Stimulated activated CD8-positive, alpha-beta memory T cell treated with anti-CD3 and anti-CD28 coated beads, Interleukin-12 subunit alpha, Interleukin-12 subunit beta, amount 100 ng/mL, for 24 hours (primary cell): ENCODE results near the gene INO80.
"Not testable (repeated sequence)": the region's sequence is repeated elsewhere in the genome, so short reads cannot be mapped to it uniquely, and the experiment has no call there.

Source experiments
- DNase-seq: peaks from one replicate; pipeline ENCODE4 v3.0.0-alpha.2; 2020; ENCODE audit errors: extremely low read depth

INO80 gene

GRCh38 chr15:40962317-40962716, 153.8 kb downstream of the INO80 start:
- not testable (repeated sequence) for DNase-seq

- DNase-seq: not testable (repeated sequence)
Observed at GRCh38 chr15:40961740-40962139, 154.3 kb downstream of the INO80 start.

DNA sequence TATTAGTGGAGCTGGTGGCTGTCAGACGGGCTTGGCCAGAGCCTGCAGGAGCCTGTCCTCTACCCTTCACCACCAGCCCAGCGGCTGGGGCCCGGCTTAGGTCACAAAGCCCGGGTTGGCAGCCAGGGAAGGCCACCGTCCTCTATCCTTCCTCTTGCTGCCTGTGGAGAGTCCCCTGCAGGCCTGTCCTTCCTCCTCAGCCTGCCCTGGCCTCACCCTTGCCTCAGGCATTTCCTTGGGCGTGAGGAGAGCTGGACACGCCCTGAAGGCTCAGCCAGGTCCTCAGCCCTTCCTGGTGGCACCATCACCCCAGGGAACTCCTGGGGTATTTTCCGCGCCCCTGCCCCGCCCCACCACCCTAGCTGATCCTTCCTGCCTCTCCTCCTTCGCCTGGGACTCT, 155.2 kb downstream of the INO80 start:
- DNase-seq: no peak

GRCh38 chr15:40960151-40960885, 155.8 kb downstream of the INO80 start:
- no peak for DNase-seq

- DNase-seq: no peak
Observed at GRCh38 chr15:40959331-40960141, 156.5 kb downstream of the INO80 start.

DNA sequence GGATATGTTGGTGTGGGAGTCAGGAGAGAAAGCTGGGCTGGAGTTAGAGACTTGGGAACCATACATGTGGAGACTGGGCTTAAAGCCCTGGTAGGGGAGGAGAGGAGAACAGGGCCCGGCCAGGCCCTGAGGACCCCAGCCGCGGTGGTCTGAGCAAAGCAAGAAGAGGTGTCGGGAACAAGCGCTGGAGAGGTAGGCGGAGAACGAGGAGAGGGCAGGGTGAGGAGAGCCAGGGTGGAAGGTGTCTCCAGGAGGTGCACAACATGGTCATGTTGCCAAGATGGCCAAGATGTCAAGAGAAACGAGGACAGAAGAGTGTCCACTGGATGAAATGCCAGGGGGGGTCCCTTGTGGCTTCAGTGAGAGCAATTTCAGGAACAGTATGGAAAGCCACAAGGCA, 157.4 kb downstream of the INO80 start:
- DNase-seq: no peak

DNA sequence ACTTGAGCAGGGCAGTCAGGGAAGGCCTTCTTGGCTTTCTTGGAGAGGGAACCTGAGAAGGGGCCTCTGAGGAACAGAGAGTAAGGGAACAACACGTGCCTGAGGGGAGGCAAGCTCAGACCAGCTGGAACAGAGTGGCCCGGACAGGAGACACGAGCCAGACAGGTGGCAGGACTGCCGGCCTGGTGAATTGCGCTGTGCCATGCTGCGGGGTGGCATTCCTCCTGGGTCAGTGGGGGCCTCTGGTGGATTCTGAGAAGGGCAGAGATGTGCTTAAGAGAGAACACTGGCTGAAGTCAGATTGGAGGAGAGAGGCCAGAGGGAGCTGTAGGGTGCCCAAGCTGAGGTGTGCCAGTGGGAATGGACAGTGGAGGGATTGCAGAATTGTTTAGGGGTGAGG, 157.9 kb downstream of the INO80 start:
- DNase-seq: no peak

GRCh38 chr15:40957581-40958051, 158.5 kb downstream of the INO80 start:
- no peak for DNase-seq

DNA sequence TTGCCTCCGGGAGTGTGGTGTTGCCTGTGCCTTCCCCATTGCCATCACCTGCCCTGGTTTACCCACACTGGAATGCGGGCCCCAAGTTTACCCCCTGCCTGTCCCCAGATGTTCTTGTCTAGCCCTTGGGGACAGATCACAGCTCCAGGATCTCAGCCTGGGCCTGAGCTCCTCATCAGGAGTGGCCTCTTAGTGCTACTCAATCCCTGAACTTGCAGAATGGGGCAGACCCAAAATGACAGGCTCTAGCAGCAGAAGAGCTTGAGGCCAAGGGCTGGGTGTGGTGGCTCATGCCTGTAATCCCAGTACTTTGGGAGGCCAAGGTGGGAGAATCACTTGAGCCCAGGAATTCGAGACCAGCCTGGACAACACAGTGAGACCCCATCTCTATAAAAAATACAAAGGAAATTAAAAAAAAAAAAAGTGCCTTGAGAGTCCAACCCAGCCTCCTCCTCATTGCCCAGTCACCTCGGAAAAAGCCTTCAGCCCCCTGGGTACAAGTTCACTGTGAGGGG, 159.0 kb downstream of the INO80 start:
- DNase-seq: no peak

DNA sequence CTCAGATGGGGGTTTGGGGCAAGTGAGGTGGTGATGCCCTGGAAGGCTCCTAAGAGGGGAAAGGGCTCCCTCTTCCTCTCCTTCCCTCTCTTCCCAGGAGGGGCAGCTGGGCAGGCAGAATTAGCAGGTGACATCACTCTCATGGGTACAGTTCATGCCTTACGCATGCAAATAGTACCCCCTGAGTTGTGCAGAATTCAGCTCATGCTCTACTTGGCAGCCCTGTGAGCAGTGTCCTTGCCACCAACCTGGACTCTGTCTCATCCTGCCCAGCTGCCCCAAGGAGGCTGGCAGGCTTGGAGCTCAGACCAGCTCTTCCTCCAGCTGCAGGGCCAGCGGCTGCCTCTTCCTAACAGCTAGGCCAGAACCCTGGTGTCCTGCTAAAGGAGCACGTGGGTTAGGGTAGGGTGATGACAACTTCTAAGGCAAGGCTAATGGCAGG, 159.5 kb downstream of the INO80 start:
- no peak for DNase-seq

- no peak for DNase-seq
Observed at GRCh38 chr15:40955930-40956540, 160.0 kb downstream of the INO80 start.

DNA sequence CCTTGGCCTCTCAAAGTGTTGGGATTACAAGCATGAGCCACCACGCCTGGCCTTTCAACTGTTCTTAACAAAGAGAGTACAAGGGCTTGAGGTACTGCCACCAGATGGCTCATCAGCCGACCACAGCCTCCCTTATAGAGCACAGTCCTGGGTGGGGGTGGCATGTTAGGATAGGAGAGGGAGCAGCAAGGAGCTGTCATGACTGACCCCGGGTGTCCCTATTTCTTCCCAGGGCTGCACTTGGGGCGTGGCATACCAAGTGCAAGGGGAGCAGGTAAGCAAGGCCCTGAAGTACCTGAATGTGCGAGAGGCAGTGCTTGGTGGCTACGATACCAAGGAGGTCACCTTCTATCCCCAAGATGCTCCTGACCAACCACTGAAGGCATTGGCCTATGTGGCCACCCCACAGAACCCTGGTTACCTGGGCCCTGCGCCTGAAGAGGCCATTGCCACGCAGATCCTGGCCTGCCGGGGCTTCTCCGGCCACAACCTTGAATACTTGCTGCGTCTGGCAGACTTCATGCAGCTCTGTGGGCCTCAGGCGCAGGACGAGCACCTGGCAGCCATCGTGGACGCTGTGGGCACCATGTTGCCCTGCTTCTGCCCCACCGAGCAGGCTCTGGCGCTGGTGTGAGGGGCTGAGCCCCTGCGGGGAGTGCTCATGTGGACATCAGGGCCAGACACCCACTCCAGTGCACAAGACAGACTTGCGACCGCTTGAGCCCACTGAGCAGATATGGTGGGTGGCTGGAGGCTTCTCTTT, 160.8 kb downstream of the INO80 start:
- no peak for DNase-seq

- not testable (repeated sequence) for DNase-seq
Observed at GRCh38 chr15:40954158-40954848, 161.8 kb downstream of the INO80 start.

DNA sequence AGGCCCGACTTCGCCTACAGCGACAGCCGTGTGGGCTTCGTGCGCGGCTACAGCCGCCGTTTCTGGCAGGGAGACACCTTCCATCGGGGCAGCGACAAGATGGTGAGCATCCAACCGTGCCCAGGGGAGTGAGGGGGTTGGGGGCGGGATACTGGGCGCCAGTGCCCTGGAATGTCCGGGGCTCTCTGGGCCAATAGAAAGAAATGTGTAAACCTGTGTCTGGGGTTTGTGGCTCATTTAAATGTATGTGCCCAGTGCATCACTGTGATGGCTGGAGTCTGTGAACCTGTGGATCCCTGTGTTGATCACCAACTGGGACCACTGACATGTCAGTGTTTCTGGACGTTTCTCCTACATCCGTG, 162.4 kb downstream of the INO80 start:
- no peak for DNase-seq

- DNase-seq: peak; percentile 90
Observed at GRCh38 chr15:40952901-40953712, 163.0 kb downstream of the INO80 start, which contains the start of gene CHAC1. CHAC1 (plus strand) TSS chr15:40953471; CDS start chr15:40953584, 113 bp downstream.

DNA sequence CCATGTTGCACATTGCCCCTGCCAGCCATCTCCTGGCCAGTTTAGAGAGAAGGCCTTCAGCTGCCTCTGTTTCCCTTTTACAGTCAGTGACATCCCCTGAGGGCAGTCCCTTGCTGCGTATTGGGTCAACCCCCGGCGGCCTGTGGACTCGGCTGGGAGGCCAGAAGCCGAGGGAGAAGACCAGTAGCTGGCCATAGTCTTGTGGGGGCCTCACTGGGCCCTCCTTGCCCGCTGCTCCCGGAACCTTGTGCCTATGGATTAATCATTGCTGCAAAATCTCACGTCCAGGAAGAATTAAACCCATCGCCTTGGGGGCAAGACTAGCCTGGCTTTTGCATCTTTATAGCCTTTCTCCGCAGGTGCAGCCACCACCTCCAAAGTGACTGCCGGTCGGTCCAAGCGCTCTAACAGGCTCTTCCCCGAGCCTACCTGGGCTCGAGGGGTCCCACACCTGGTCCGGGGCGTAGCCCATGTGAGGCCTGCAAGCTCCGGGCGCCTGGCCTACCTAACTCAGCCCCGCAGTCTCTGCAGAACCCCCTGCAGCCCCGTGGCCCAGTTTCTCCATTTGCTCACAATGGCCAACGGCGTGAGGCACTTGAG, 163.7 kb downstream of the INO80 start:
- no peak for DNase-seq

DNA sequence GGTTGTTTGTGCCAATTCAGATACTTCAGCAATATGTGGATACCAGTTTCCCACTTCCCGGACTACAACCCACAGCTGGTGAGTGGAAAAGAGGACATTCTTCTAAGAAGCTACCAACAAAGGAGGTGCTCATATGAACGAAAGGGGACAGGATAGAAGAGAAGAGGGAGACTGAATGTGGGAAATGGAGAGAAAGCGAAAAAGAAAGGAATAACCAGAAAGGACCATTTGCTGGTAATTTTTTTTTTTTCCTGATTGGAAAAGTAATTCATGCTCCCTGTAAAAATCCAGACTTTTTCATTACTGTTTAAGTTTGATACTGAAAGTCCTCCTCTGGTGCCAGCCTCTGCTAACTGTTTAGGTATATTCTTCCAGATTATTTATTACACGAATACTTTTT, 164.3 kb downstream of the INO80 start:
- DNase-seq: no peak

DNA sequence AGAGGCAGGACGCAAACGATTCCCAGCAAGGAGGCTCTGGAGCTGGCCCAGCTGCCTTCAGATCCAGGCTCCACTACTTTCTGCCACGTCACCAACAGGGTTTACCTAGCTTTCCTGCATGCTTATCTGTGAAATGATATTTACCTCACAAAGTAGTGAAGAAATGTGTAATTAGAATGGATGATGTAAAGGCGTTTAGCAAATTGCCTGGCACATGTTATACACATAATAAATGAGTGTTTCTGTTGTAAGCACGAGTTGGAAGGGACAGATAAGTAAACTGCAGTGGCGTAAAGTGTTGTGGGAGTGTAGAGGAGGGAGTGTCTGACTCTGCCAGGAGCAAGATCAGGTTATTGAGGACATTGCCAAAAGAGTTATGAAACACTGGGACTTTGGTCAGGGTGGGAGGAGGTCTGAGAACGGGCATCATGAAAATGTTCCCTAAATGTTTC, 166.3 kb downstream of the INO80 start:
- DNase-seq: no peak

DNA sequence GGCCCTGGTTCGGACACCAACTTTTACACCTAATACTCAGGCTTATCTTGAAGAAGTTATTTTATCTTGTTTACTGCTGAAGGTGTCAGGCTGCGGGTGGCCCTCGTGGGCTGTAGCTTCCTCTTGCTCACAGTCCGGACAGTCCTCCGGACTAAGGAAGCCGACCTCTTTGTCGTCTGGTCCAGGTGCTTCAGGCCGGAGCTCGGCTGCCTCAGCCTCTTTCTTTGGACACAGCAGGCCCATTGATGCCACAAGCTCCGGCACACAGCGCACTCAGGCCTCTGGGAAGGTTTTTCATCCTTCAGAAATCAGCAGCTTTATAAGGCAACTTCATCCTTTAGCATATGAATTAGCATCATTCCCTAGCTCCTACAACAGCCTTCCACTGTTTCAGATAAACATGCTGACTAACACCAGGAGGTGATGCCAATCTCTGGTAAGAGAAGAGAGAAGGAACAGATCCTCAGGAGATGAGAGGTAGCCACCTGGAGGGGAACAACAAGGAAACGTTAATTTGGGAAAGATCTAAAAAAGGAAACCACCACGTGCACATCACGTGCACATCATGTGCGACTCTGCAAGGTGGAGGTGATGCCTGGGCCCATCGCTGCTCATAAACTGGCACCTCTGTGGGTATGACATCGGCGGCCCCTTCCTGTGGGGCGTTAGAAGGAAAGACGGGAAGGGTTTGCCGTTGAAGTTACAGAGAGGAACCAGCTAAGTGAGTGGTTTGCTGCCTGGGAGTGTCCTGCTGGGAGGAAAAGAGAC, 167.2 kb downstream of the INO80 start:
- no peak for DNase-seq
